Coronary artery (tissue), 2 donors: Measurements from ENCODE around the gene GNAS.
"Not testable (repeated sequence)": the region's sequence is repeated elsewhere in the genome, so short reads cannot be mapped to it uniquely, and the experiment has no call there.

ENCODE experiments used
- DNase-seq: peaks from one replicate; pipeline ENCODE4 v3.0.0-alpha.2; 2017; ENCODE audit warnings: low spot score
- H3K27ac ChIP-seq, 2 donors: fragments of 200-600 bp; sonication (generic); one replicate each; pipeline ENCODE4 v1.5.1; 2016 to 2019
- H3K4me3 ChIP-seq: fragments of 200-600 bp; sonication (generic); 2 replicates; pipeline ENCODE4 v1.5.1; 2016; ENCODE audit warnings: mild to moderate bottlenecking, moderate library complexity
- CTCF ChIP-seq: fragments of 200-600 bp; sonication (generic); IDR thresholded peaks from one replicate; pipeline ENCODE4 v1.5.1; 2019; ENCODE audit warnings: antibody characterized with exemption

The GNAS gene

GRCh38 chr20:58828136-58828535, 24.4 kb upstream of the GNAS start:
- no peak overlapping the region for H3K4me3 ChIP-seq
- H3K27ac ChIP-seq = no peak overlapping the region
- no peak for TF ChIP-seq CTCF
- DNase-seq = no peak

- H3K27ac ChIP-seq = peak overlapping the region in 1 of 2 donors; percentile 19
- not testable (repeated sequence) for H3K4me3 ChIP-seq, DNase-seq
Measured at GRCh38 chr20:58828804-58829203, 23.7 kb upstream of the GNAS start.

- H3K27ac ChIP-seq = peak overlapping the region in 1 of 2 donors; percentile 19
- no peak overlapping the region for H3K4me3 ChIP-seq
- no peak for TF ChIP-seq CTCF
- no peak for DNase-seq
Measured at GRCh38 chr20:58829531-58829941, 23.0 kb upstream of the GNAS start.

GRCh38 chr20:58832457-58832856, 20.1 kb upstream of the GNAS start:
- H3K4me3 ChIP-seq = no peak overlapping the region
- DNase-seq = no peak
- H3K27ac ChIP-seq = no peak overlapping the region
- no peak for TF ChIP-seq CTCF

- TF ChIP-seq CTCF = no peak
- no peak for DNase-seq
- Histone ChIP-seq H3K4me3 (no peak overlapping the region), H3K27ac (no peak overlapping the region)
Measured at GRCh38 chr20:58833921-58834320, 18.6 kb upstream of the GNAS start.

- no peak for DNase-seq
- Histone ChIP-seq H3K4me3 (no peak overlapping the region), H3K27ac (no peak overlapping the region)
- TF ChIP-seq CTCF = no peak
Measured at GRCh38 chr20:58835231-58835630, 17.3 kb upstream of the GNAS start.

GRCh38 chr20:58836616-58837204, 15.8 kb upstream of the GNAS start:
- DNase-seq = no peak
- Histone ChIP-seq H3K4me3 (no peak overlapping the region), H3K27ac (no peak overlapping the region)
- no peak for TF ChIP-seq CTCF

- DNase-seq = no peak
- Histone ChIP-seq H3K27ac (no peak overlapping the region), H3K4me3 (no peak overlapping the region)
- TF ChIP-seq CTCF = no peak
Measured at GRCh38 chr20:58837717-58838116, 14.8 kb upstream of the GNAS start.
